Skeletal muscle tissue (tissue), 4 donors: ENCODE measurements around the gene POTEF. TPM values are rescaled to one million over a fixed set of nuclear protein-coding genes. Genes with fewer than 3 reads are reported as not detected.
"Not testable (repeated sequence)": the region's sequence is repeated elsewhere in the genome, so short reads cannot be mapped to it uniquely, and the experiment has no call there.

Experiments
- H3K27ac ChIP-seq: one replicate; pipeline ENCODE4 v1.7.0; 2013; ENCODE audit warnings: mild to moderate bottlenecking, low read depth, low read length, inconsistent platforms
- H3K27me3 ChIP-seq, 3 donors: one replicate each; pipeline ENCODE4 v1.7.0; 2013; ENCODE audit warnings: low read length in 3 of 3; ENCODE audit not compliant: control insufficient read depth in 3 of 3, insufficient read depth in 3 of 3
- H3K36me3 ChIP-seq, 3 donors: one replicate each; pipeline ENCODE4 v1.7.0; 2013; ENCODE audit warnings: low read length in 3 of 3; ENCODE audit not compliant: control insufficient read depth in 3 of 3, insufficient read depth in 3 of 3
- H3K4me1 ChIP-seq, 3 donors: one replicate each; pipeline ENCODE4 v1.7.0; 2013; ENCODE audit warnings: low read length in 3 of 3, mild to moderate bottlenecking in 3 of 3; ENCODE audit not compliant: control insufficient read depth in 3 of 3, insufficient read depth in 3 of 3
- H3K4me3 ChIP-seq, 3 donors: one replicate each; pipeline ENCODE4 v1.7.0; 2013; ENCODE audit warnings: low read length in 3 of 3
- H3K9ac ChIP-seq, 3 donors: one replicate each; pipeline ENCODE4 v1.7.0; 2013; ENCODE audit warnings: low read length in 3 of 3, mild to moderate bottlenecking in 3 of 3, moderate library complexity in 2 of 3, low read depth in 1 of 3
- H3K9me3 ChIP-seq, 3 donors: one replicate each; pipeline ENCODE4 v1.7.0; 2013; ENCODE audit warnings: low read length in 3 of 3; ENCODE audit not compliant: control insufficient read depth in 3 of 3
- total RNA-seq: library from RNA; depleted of rRNA; stranded (reverse); fragments of >200 nt; gene quantifications from one replicate; pipeline ENCODE4 v1.2.3, GENCODE V29; 2014
- donor health status: Osteomylitis.

POTEF gene
- total RNA-seq, 1 donor from 2014 or later = not detected

DNA sequence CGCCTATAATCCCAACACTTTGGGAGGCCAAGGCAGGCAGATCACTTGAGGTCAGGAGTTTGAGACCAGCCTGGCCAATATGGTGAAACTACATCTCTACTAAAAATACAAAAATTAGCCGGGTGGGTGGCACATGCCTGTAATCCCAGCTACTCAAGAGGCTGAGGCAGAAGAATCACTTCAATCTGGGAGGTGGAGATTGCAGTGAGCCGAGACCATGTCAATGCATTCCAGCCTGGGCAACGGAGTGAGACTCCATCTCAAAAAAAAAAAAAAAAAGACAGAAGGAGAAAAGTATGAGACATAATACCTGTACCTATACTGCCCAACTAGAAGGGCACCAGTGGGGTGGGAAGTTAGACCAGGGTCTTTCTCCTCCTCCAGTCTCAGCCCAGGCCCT is 30.4 kb upstream of the POTEF start:
- H3K36me3 ChIP-seq = peaks cover 18 to 30% (median 26%) of the 10 kb centered on the region in 3 donors

GRCh38 chr2:130158631-130159030 is 29.6 kb upstream of the POTEF start:
- Histone ChIP-seq H3K9ac (no peak overlapping the region), H3K4me3 (no peak overlapping the region), H3K27me3 (no peaks in the 10 kb centered on the region), H3K36me3 (peaks cover 11 to 25% (median 22%) of the 10 kb centered on the region in 3 donors), H3K4me1 (no peaks in the 10 kb centered on the region), H3K9me3 (no peaks in the 10 kb centered on the region), H3K27ac (no peak overlapping the region)

More for the DNA sequence above, 30.4 kb upstream of the POTEF start:
- not testable (repeated sequence) for H3K9ac ChIP-seq, H3K9me3 ChIP-seq, H3K27ac ChIP-seq, H3K4me3 ChIP-seq, H3K4me1 ChIP-seq, H3K27me3 ChIP-seq

- H3K9me3 ChIP-seq, H3K27me3 ChIP-seq, H3K4me3 ChIP-seq, H3K4me1 ChIP-seq, H3K27ac ChIP-seq, H3K9ac ChIP-seq: not testable (repeated sequence)
- H3K36me3 ChIP-seq = peaks cover 13 to 24% (median 24%) of the 10 kb centered on the region in 3 donors
These were observed 28.9 kb upstream of the POTEF start for GRCh38 chr2:130157825-130158514.

DNA sequence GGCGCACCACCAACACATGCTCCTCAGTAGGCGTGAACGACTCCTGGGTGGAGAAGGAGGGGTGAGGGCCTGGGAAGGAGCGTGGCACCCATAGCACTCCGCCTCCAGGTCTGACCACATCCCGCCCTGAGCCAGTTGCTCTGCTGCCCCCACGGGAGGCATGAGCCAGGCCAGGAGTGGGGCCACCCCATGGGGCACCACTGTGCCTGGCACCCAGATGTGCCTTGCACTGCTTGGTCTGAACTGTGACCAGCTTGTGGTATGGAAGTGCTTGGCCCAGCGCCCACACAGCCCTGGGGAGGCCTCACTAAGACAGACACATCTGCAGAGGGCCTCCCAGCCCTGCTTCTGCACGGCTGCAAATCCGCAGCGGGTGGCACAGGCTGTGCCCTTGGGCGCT is 28.3 kb upstream of the POTEF start:
- not testable (repeated sequence) for H3K9ac ChIP-seq, H3K27ac ChIP-seq, H3K4me1 ChIP-seq, H3K27me3 ChIP-seq, H3K9me3 ChIP-seq, H3K4me3 ChIP-seq
- H3K36me3 ChIP-seq = peaks cover 11 to 22% (median 21%) of the 10 kb centered on the region in 3 donors

- Histone ChIP-seq H3K9ac (no peak overlapping the region), H3K4me3 (no peak overlapping the region), H3K27ac (no peak overlapping the region), H3K36me3 (peaks cover 10 to 26% (median 21%) of the 10 kb centered on the region in 3 donors), H3K4me1 (no peaks in the 10 kb centered on the region), H3K27me3 (no peaks in the 10 kb centered on the region), H3K9me3 (no peaks in the 10 kb centered on the region)
These were observed 27.6 kb upstream of the POTEF start for GRCh38 chr2:130156624-130157004.

DNA sequence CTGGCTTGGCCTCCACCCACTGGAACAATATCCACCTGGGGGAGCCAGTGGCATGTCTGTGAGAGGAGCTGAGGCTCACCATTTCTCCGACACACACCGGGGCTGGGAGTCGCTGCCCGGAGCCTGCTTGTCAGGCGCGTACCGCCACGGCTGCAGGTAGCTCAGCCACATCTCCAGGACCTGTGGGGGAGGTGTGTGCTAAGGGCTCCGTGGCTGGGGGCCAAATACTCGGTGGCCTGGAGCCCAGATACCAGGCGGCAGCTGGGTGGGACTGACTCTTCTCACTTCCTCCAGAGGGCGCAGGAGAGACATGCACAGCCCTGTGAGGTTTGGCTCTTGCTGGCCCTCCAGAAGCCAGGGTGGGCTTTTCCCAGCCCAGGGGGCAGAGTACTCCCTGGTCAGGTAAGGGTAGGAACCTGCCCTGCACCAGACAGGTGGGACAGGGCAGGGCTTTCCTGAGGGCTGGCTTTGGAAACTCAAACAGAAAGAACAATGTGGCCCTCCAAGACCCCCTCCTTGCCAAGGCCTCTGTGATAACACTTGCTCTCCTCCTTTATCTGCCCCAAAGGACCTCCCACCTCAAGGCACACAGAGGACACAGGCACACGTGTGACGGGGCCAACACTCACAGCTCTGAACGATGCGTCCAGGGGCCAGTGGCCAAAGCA is 27.1 kb upstream of the POTEF start:
- not testable (repeated sequence) for H3K9me3 ChIP-seq, H3K27me3 ChIP-seq, H3K27ac ChIP-seq, H3K9ac ChIP-seq, H3K4me3 ChIP-seq, H3K4me1 ChIP-seq
- peaks cover 10 to 26% (median 21%) of the 10 kb centered on the region in 3 donors for H3K36me3 ChIP-seq

DNA sequence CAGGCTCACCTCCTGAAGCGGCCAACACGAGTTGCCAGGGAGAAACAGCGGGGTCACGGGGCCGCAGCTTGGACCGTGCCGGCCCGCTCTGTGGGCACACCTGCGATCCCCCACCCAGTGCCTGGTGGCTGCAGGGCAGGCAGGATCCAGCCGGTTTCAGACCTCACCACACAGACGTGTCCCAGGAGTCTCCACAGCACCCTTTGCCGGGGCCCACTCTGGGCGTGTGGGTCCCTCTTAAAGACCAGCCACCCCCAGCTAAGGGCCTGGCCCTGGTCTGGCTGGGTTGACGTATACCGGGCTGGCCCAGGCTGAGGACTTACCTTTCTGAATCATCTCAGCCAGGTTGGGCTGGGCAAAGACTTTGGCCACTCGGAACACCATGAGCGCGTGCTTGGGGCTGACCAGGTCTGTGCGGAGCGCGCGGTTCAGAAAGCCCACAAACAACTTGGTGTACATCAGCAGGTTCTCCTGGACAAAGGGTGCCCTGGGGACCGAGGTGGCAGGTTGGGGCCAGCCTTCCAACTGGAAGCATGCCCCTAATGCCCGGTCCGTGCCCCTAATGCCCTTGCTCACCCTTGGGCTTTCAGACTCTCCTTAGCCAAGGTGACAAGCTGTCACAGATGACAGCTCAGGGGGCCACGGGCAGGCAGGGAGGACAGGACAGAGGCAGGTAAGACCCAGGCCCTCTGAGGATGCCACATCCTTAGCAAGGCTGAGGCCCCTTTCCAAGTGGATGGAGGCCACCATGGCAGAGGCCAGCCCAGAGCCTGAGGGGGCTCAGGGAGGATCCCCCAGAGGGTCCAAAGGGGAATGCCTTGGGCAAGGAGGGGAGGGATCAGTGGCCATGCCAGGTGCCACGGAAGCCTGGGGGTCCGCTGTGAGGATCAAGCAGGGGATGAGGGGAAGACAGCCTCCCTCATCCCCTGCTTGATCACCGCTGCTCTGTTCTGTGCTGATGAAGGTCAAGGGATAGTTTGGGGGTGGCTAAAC is 26.0 kb upstream of the POTEF start:
- Histone ChIP-seq H3K27me3 (no peaks in the 10 kb centered on the region), H3K27ac (no peak overlapping the region), H3K36me3 (peaks cover 10 to 26% (median 21%) of the 10 kb centered on the region in 3 donors)

DNA sequence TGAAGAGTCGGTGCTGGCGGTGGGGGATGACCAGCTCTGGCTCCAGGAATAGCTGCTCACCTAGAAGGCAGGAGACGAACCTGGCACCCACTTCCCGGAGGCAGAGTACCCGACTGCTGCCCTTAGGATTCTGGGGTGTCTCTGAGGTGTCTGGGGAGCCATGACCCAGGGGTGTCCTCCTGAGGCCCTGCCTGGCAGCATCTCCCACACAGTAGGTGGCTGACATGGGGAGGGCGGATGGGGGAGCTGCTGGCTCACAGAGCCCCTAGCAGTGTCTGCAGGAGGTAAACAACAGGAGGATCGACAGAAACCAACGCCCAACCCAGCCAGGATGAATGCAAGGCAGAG is 25.4 kb upstream of the POTEF start:
- H3K9ac ChIP-seq, H3K4me3 ChIP-seq, H3K4me1 ChIP-seq, H3K9me3 ChIP-seq, H3K27ac ChIP-seq, H3K27me3 ChIP-seq: not testable (repeated sequence)
- peaks cover 10 to 26% (median 16%) of the 10 kb centered on the region in 3 donors for H3K36me3 ChIP-seq

More for the DNA sequence above, 26.0 kb upstream of the POTEF start:
- Histone ChIP-seq H3K9me3 (no peaks in the 10 kb centered on the region), H3K4me1 (no peaks in the 10 kb centered on the region), H3K4me3 (no peak overlapping the region), H3K9ac (no peak overlapping the region)

- not testable (repeated sequence) for H3K4me3 ChIP-seq, H3K9me3 ChIP-seq, H3K27me3 ChIP-seq, H3K9ac ChIP-seq, H3K27ac ChIP-seq, H3K4me1 ChIP-seq
- peaks cover 10 to 24% (median 16%) of the 10 kb centered on the region in 3 donors for H3K36me3 ChIP-seq
These were observed 24.9 kb upstream of the POTEF start for GRCh38 chr2:130153721-130154422.
